ENCODE measurements around the gene NLGN2.

- TF ChIP-seq CTCF (conservative IDR thresholded peaks at IDR 0.05; ENCODE audit: low read depth, low read length): no peak
- TF ChIP-seq EZH2 (IDR thresholded peaks at IDR 0.05; ENCODE audit: borderline replicate concordance, low read depth, low read length, poor library complexity, severe bottlenecking): no peak
Observed at GRCh38 chr17:7388856-7389255, 18.8 kb upstream of the NLGN2 start.
